ENCODE results near the gene STXBP5.

STXBP5 gene

GRCh38 chr6:147322299-147323162 is 118.3 kb downstream of the STXBP5 start:
- peak overlapping the region; percentile 62; the same call in 1 of the 2 replicates for H2AFZ ChIP-seq (ENCODE audit: low read depth, low read length)
- peak overlapping the region; percentile 73 for H3K4me3 ChIP-seq (ENCODE audit: low read length)
- no peaks in the 10 kb centered on the region for H4K20me1 ChIP-seq (ENCODE audit: insufficient read depth, low read length)
- no peaks in the 10 kb centered on the region for H3K27me3 ChIP-seq (ENCODE audit: low read depth, low read length)
- peak overlapping the region; percentile 92 for H3K4me2 ChIP-seq (ENCODE audit: low read length)
- no peaks in the 10 kb centered on the region for H3K36me3 ChIP-seq (replicated peaks; ENCODE audit: low read depth, low read length)
- no peaks in the 10 kb centered on the region for H3K9me3 ChIP-seq (ENCODE audit: insufficient read depth, low read length)
- TF ChIP-seq EZH2phosphoT487 (IDR thresholded peaks at IDR 0.05; ENCODE audit: low read depth) (no peak), CTCF (IDR thresholded peaks at IDR 0.05; ENCODE audit: low read depth, low read length) (no peak)
- H3K79me2 ChIP-seq (ENCODE audit: low read length): no peaks in the 10 kb centered on the region
- H3K9ac ChIP-seq (ENCODE audit: low read length): peak overlapping the region; percentile 60
- H3K4me1 ChIP-seq (ENCODE audit: low read length): peaks cover 21% of the 10 kb centered on the region
- H3K27ac ChIP-seq (ENCODE audit: low read length): peak overlapping the region; percentile 95

GRCh38 chr6:147325557-147325956 is 121.3 kb downstream of the STXBP5 start:
- no peaks in the 10 kb centered on the region for H3K79me2 ChIP-seq (ENCODE audit: low read length)
- no peaks in the 10 kb centered on the region for H3K27me3 ChIP-seq (ENCODE audit: low read depth, low read length)
- no peak overlapping the region for H3K4me2 ChIP-seq (ENCODE audit: low read length)
- peaks cover 21% of the 10 kb centered on the region for H3K4me1 ChIP-seq (ENCODE audit: low read length)
- H3K27ac ChIP-seq (ENCODE audit: low read length): no peak overlapping the region
- TF ChIP-seq CTCF (IDR thresholded peaks at IDR 0.05; ENCODE audit: low read depth, low read length) (no peak), EZH2phosphoT487 (IDR thresholded peaks at IDR 0.05; ENCODE audit: low read depth) (no peak)
- H4K20me1 ChIP-seq (ENCODE audit: insufficient read depth, low read length): no peaks in the 10 kb centered on the region
- no peaks in the 10 kb centered on the region for H3K9me3 ChIP-seq (ENCODE audit: insufficient read depth, low read length)
- H2AFZ ChIP-seq (ENCODE audit: low read depth, low read length): no peak overlapping the region
- no peak overlapping the region for H3K4me3 ChIP-seq (ENCODE audit: low read length)
- no peak overlapping the region for H3K9ac ChIP-seq (ENCODE audit: low read length)
- H3K36me3 ChIP-seq (replicated peaks; ENCODE audit: low read depth, low read length): no peaks in the 10 kb centered on the region

GRCh38 chr6:147331401-147331800 is 127.2 kb downstream of the STXBP5 start:
- H3K4me1 ChIP-seq (ENCODE audit: low read length): no peaks in the 10 kb centered on the region
- H4K20me1 ChIP-seq (ENCODE audit: insufficient read depth, low read length): no peaks in the 10 kb centered on the region
- H3K4me2 ChIP-seq (ENCODE audit: low read length): no peak overlapping the region
- H3K36me3 ChIP-seq (replicated peaks; ENCODE audit: low read depth, low read length): no peaks in the 10 kb centered on the region
- H3K4me3 ChIP-seq (ENCODE audit: low read length): no peak overlapping the region
- H3K79me2 ChIP-seq (ENCODE audit: low read length): no peaks in the 10 kb centered on the region
- H3K27me3 ChIP-seq (ENCODE audit: low read depth, low read length): no peaks in the 10 kb centered on the region
- H3K27ac ChIP-seq (ENCODE audit: low read length): no peak overlapping the region
- no peak for TF ChIP-seq CTCF (IDR thresholded peaks at IDR 0.05; ENCODE audit: low read depth, low read length)
- H3K9ac ChIP-seq (ENCODE audit: low read length): no peak overlapping the region
- no peak overlapping the region for H2AFZ ChIP-seq (ENCODE audit: low read depth, low read length)
- no peaks in the 10 kb centered on the region for H3K9me3 ChIP-seq (ENCODE audit: insufficient read depth, low read length)

- Histone ChIP-seq H2AFZ (ENCODE audit: low read depth, low read length) (no peak overlapping the region), H3K27me3 (ENCODE audit: low read depth, low read length) (no peaks in the 10 kb centered on the region), H3K9ac (ENCODE audit: low read length) (no peak overlapping the region), H4K20me1 (ENCODE audit: insufficient read depth, low read length) (no peaks in the 10 kb centered on the region), H3K4me1 (ENCODE audit: low read length) (no peaks in the 10 kb centered on the region), H3K4me3 (ENCODE audit: low read length) (no peak overlapping the region), H3K9me3 (ENCODE audit: insufficient read depth, low read length) (no peaks in the 10 kb centered on the region), H3K27ac (ENCODE audit: low read length) (no peak overlapping the region), H3K36me3 (replicated peaks; ENCODE audit: low read depth, low read length) (no peaks in the 10 kb centered on the region), H3K4me2 (ENCODE audit: low read length) (no peak overlapping the region), H3K79me2 (ENCODE audit: low read length) (no peaks in the 10 kb centered on the region)
- TF ChIP-seq EZH2phosphoT487 (IDR thresholded peaks at IDR 0.05; ENCODE audit: low read depth) (no peak), CTCF (IDR thresholded peaks at IDR 0.05; ENCODE audit: low read depth, low read length) (no peak)
Observed at GRCh38 chr6:147337921-147338320, 133.7 kb downstream of the STXBP5 start.
